Endothelial cell of umbilical vein (primary cell): Measurements from ENCODE around the gene BET1L. TPM values are rescaled to one million over a fixed set of nuclear protein-coding genes. Genes with fewer than 3 reads are reported as not detected.

Experiments
- BruUV-seq: library from RNA; stranded (reverse); fragments of 400-500 nt; replicated peaks from 2 replicates; lab custom pipeline; 2021; lab: Mats Ljungman, UMichigan
- CTCF ChIA-PET: fragments of 300-600, 350-600 bp; sonication (Branson Sonifier 250); formaldehyde crosslinking; loops from one replicate; lab custom pipeline; 2021; ENCODE audit warnings: antibody characterized with exemption, inconsistent platforms; lab: Charles Lee
- POLR2A ChIA-PET: fragments of 300-600, 350-600 bp; sonication (Branson Sonifier 250); formaldehyde crosslinking; loops from one replicate; lab custom pipeline; 2021; ENCODE audit warnings: antibody characterized with exemption, inconsistent platforms; lab: Charles Lee
- DNase-seq: peaks from one replicate; pipeline ENCODE4 v3.0.0-alpha.2; 2011; ENCODE audit warnings: low read depth, low spot score
- FAIRE-seq: peaks from 2 replicates; lab custom pipeline; 2011; peaks lifted over from hg19 to GRCh38; lab: Jason Lieb, UNC
- H2AFZ ChIP-seq: 2 replicates; pipeline ENCODE4 v1.6.0; 2012; ENCODE audit warnings: low read depth, low read length, control low read depth, inconsistent platforms
- H3K27ac ChIP-seq: 2 replicates; pipeline ENCODE4 v1.5.1; 2011; ENCODE audit warnings: low read depth, mild to moderate bottlenecking, control low read depth, low read length, moderate library complexity; ENCODE audit not compliant: insufficient read depth
- H3K27me3 ChIP-seq, 2 experiments: 2 replicates each; pipeline versions ENCODE4 v1.6.0 to v1.6.1; 2011; ENCODE audit warnings: low read length in 2 of 2, mixed read lengths in 1 of 2; ENCODE audit not compliant: control insufficient read depth in 2 of 2, insufficient read depth in 2 of 2
- H3K36me3 ChIP-seq, 2 experiments: 2 replicates in 1 of 2; 3 replicates in 1 of 2; pipeline ENCODE4 v1.5.1; 2011; ENCODE audit warnings: low read length in 2 of 2, mild to moderate bottlenecking in 1 of 2, moderate library complexity in 1 of 2; ENCODE audit not compliant: control insufficient read depth in 2 of 2, insufficient read depth in 2 of 2; ENCODE audit errors: extremely low read depth in 1 of 2
- H3K4me1 ChIP-seq: 3 replicates; pipeline ENCODE4 v1.5.1; 2011; ENCODE audit warnings: mild to moderate bottlenecking, low read length; ENCODE audit not compliant: control insufficient read depth, insufficient read depth; ENCODE audit errors: extremely low read depth
- H3K4me2 ChIP-seq: 2 replicates; pipeline ENCODE4 v1.6.1; 2011; ENCODE audit warnings: low read length, control low read depth, mixed read lengths; ENCODE audit not compliant: insufficient read depth
- H3K4me3 ChIP-seq, 3 experiments: fragments of 200-600 bp in 1 of 3; sonication (generic), shearing (Covaris generic) in 1 of 3; replicated peaks in 1 of 3; 2 replicates each; pipeline ENCODE4 v1.5.1; 2011 to 2016; ENCODE audit warnings: control low read depth in 3 of 3, low read length in 3 of 3, mild to moderate bottlenecking in 2 of 3, inconsistent platforms in 1 of 3, low read depth in 1 of 3, moderate library complexity in 1 of 3; ENCODE audit not compliant: insufficient read depth in 1 of 3
- H3K79me2 ChIP-seq: 2 replicates; pipeline ENCODE4 v1.6.0; 2012; ENCODE audit warnings: low read length, inconsistent platforms; ENCODE audit not compliant: control insufficient read depth, insufficient read depth
- H3K9ac ChIP-seq: replicated peaks from 2 replicates; pipeline ENCODE3; 2011; ENCODE audit warnings: low read length, control low read depth; ENCODE audit not compliant: insufficient read depth; ENCODE audit errors: extremely low read depth
- H3K9me1 ChIP-seq: replicated peaks from 3 replicates; pipeline ENCODE4 v1.6.0; 2011; ENCODE audit warnings: mild to moderate bottlenecking, low read length; ENCODE audit not compliant: control insufficient read depth, insufficient read depth; ENCODE audit errors: extremely low read depth
- H3K9me3 ChIP-seq: replicated peaks from 2 replicates; pipeline ENCODE4 v1.5.1; 2012; ENCODE audit warnings: low read length, inconsistent platforms; ENCODE audit not compliant: control insufficient read depth, insufficient read depth
- H4K20me1 ChIP-seq: replicated peaks from 2 replicates; pipeline ENCODE3; 2011; ENCODE audit warnings: mild to moderate bottlenecking, low read length; ENCODE audit not compliant: control insufficient read depth, insufficient read depth; ENCODE audit errors: extremely low read depth
- CTCF ChIP-seq, 2 donors: IDR thresholded peaks; 1 replicate in 1 of 2; 2 replicates in 1 of 2; pipeline ENCODE4 v1.5.1; 2011; ENCODE audit warnings: low read length in 2 of 2, mild to moderate bottlenecking in 2 of 2, moderate library complexity in 2 of 2, control low read depth in 1 of 2, inconsistent platforms in 1 of 2, low read depth in 1 of 2; ENCODE audit not compliant: insufficient read depth in 1 of 2; ENCODE audit errors: extremely low read depth in 1 of 2
- EZH2 ChIP-seq: IDR thresholded peaks from 2 replicates; pipeline ENCODE4 v1.6.1; 2012; ENCODE audit warnings: borderline replicate concordance, low read depth, mild to moderate bottlenecking, moderate library complexity, low read length, inconsistent platforms; ENCODE audit not compliant: severe bottlenecking
- FOS ChIP-seq: IDR thresholded peaks from 2 replicates; pipeline ENCODE4 v1.6.1; 2011; ENCODE audit warnings: mild to moderate bottlenecking, low read length, moderate library complexity, borderline replicate concordance; ENCODE audit not compliant: insufficient read depth
- GATA2 ChIP-seq: IDR thresholded peaks from 2 replicates; pipeline ENCODE4 v1.7.0; 2011; ENCODE audit warnings: low read depth, mild to moderate bottlenecking, moderate library complexity, mixed read lengths, low read length; ENCODE audit not compliant: insufficient read length, insufficient read depth
- JUN ChIP-seq: IDR thresholded peaks from 2 replicates; pipeline ENCODE4 v1.6.1; 2011; ENCODE audit warnings: borderline replicate concordance, low read depth; ENCODE audit not compliant: insufficient read length, insufficient read depth
- MAX ChIP-seq: IDR thresholded peaks from 2 replicates; pipeline ENCODE4 v1.6.1; 2011; ENCODE audit not compliant: insufficient read depth, insufficient read length
- MYC ChIP-seq: IDR thresholded peaks from one replicate; pipeline ENCODE4 v1.6.1; 2011; ENCODE audit warnings: mild to moderate bottlenecking, low read depth, low read length
- POLR2A ChIP-seq: IDR thresholded peaks from 2 replicates; pipeline ENCODE4 v1.6.1; 2012; ENCODE audit warnings: low read depth, mild to moderate bottlenecking, control low read depth, low read length
- POLR2AphosphoS5 ChIP-seq: IDR thresholded peaks from 2 replicates; pipeline ENCODE4 v1.6.1; 2012; ENCODE audit warnings: low read depth, mild to moderate bottlenecking, control low read depth, low read length, moderate library complexity; ENCODE audit not compliant: insufficient read depth
- dilution Hi-C: fragments of 300-500 bp; cut with MboI; formaldehyde crosslinking; loops from one replicate; pipeline ENCODE4 v1.15.0; 2019; ENCODE audit warnings: low sequenced_read_pairs; ENCODE audit not compliant: extremely low pct_ligation_motif_present
- intact Hi-C: fragments of 100-400 bp; cut with micrococcal nuclease; formaldehyde crosslinking; loops from one replicate; pipeline ENCODE4 v1.10.0; 2022
- polyA plus RNA-seq, 4 experiments: library from polyadenylated mRNA; depleted of rRNA in 3 of 4; stranded (reverse) in 3 of 4; unstranded in 1 of 4; fragments of >200 nt; gene quantifications; 2 replicates each; pipeline versions ENCODE4 v1.2.1 to v1.2.3, GENCODE V29; 2011 to 2012; ENCODE audit warnings: missing spikeins in 1 of 4
- total RNA-seq: library from RNA; stranded (reverse); gene quantifications from 2 replicates; pipeline ENCODE4 v1.2.3, GENCODE V29; 2021

The BET1L gene
- total and polyA plus RNA-seq, 2 donors (not counting 3 experiments of a cell fraction or from before 2014, with no cell fraction given), result 31.0 to 80.0 TPM

GRCh38 chr11:218815-219593, 11.8 kb upstream of the BET1L start:
- ChIA-PET CTCF (interaction anchor here (1.0 to 1.1 kb wide), 2 partner anchors 11 to 32 kb away, joined by 3 read pairs; partner anchors contain the start of genes BET1L and RIC8A), POLR2A (no interaction called here)
- dilution Hi-C loops (no loop called here), intact Hi-C loops (no loop called here)
- no TSS peak for BruUV-seq
- DNase-seq (no peak), FAIRE-seq (no peak)
- no peak overlapping the region for H3K27ac ChIP-seq
- H3K36me3 ChIP-seq, result peaks cover 10 to 11% of the 10 kb centered on the region in 2 experiments
- no peak overlapping the region for H3K4me2 ChIP-seq
- H3K79me2 ChIP-seq, result no peaks in the 10 kb centered on the region
- no peak overlapping the region for H2AFZ ChIP-seq
- no peaks in the 10 kb centered on the region for H4K20me1 ChIP-seq
- no peaks in the 10 kb centered on the region for H3K9me1 ChIP-seq
- no peak overlapping the region for H3K4me3 ChIP-seq
- no peaks in the 10 kb centered on the region for H3K9me3 ChIP-seq
- no peak overlapping the region for H3K9ac ChIP-seq
- TF ChIP-seq GATA2 (no peak), CTCF (IDR thresholded peaks at IDR 0.05; ENCODE audit: extremely low read depth in 1 of 2, insufficient read depth in 1 of 2, low read depth in 1 of 2, low read length in 2 of 2) (no peak)
- no peaks in the 10 kb centered on the region for H3K27me3 ChIP-seq
- H3K4me1 ChIP-seq, result no peaks in the 10 kb centered on the region

GRCh38 chr11:217704-218103, 10.5 kb upstream of the BET1L start:
- no peaks in the 10 kb centered on the region for H3K9me3 ChIP-seq
- H3K79me2 ChIP-seq, result no peaks in the 10 kb centered on the region
- H3K9me1 ChIP-seq, result no peaks in the 10 kb centered on the region
- no peak overlapping the region for H3K9ac ChIP-seq
- no peak overlapping the region for H3K4me3 ChIP-seq
- TF ChIP-seq POLR2AphosphoS5, result no peak
- TF ChIP-seq MAX, result no peak
- TF ChIP-seq EZH2, result no peak
- TF ChIP-seq POLR2A, result no peak
- no peak for TF ChIP-seq MYC
- TF ChIP-seq JUN, result no peak
- TF ChIP-seq FOS, result no peak
- no peak for TF ChIP-seq GATA2
- TF ChIP-seq CTCF (IDR thresholded peaks at IDR 0.05; ENCODE audit: extremely low read depth in 1 of 2, insufficient read depth in 1 of 2, low read depth in 1 of 2, low read length in 2 of 2), result no peak
- H3K4me2 ChIP-seq, result no peak overlapping the region
- BruUV-seq, result no TSS peak
- H4K20me1 ChIP-seq, result no peaks in the 10 kb centered on the region
- H3K27ac ChIP-seq, result no peak overlapping the region
- dilution Hi-C loops, result no loop called here
- ChIA-PET CTCF (interaction anchor here (1.9 kb wide), 1 partner anchor 12 kb away, joined by 4 read pairs; no protein-coding TSS in a partner anchor), POLR2A (interaction anchor here (1.1 kb wide), 1 partner anchor 10 kb away, joined by 6 read pairs; the partner anchor contains the start of genes BET1L and RIC8A)
- H3K27me3 ChIP-seq, result no peaks in the 10 kb centered on the region
- H3K36me3 ChIP-seq, result peaks cover 19% of the 10 kb centered on the region in 2 experiments
- no peak for FAIRE-seq
- H2AFZ ChIP-seq, result no peak overlapping the region
- H3K4me1 ChIP-seq, result no peaks in the 10 kb centered on the region
- DNase-seq, result no peak
- intact Hi-C loops, result no loop called here
